OCI-LY7 (cell line): ENCODE measurements around the gene NPHS1. TPM values are rescaled to one million over a fixed set of nuclear protein-coding genes. Genes with fewer than 3 reads are reported as not detected.

Experiments
- BruUV-seq: library from RNA; stranded (reverse); fragments of 400-500 nt; replicated peaks from 2 replicates; lab custom pipeline; 2021; lab: Mats Ljungman, UMichigan
- CTCF ChIA-PET: fragments of 300-600 bp; sonication (Branson Sonifier 250); formaldehyde crosslinking; loops from one replicate; lab custom pipeline; 2022; ENCODE audit warnings: antibody characterized with exemption; ENCODE audit not compliant: unreplicated experiment; lab: Charles Lee
- POLR2A ChIA-PET: fragments of 300-600 bp; sonication (Branson Sonifier 250); formaldehyde crosslinking; loops from one replicate; lab custom pipeline; 2022; ENCODE audit warnings: antibody characterized with exemption; lab: Charles Lee
- DNase-seq: peaks from one replicate; pipeline ENCODE4 v3.0.0-alpha.2; 2015; ENCODE audit warnings: low spot score
- H2AFZ ChIP-seq: fragments of 200-600 bp; sonication (generic), shearing (Covaris generic); 2 replicates; pipeline ENCODE4 v1.6.1; 2014; ENCODE audit warnings: mild to moderate bottlenecking, antibody characterized with exemption, low read length, moderate library complexity
- H3K27ac ChIP-seq: fragments of 200-600 bp; sonication (generic); 2 replicates; pipeline ENCODE4 v1.5.1; 2014; ENCODE audit warnings: mixed run types, low read depth, mild to moderate bottlenecking, moderate library complexity, low read length, inconsistent platforms; ENCODE audit not compliant: poor library complexity, severe bottlenecking
- H3K36me3 ChIP-seq: fragments of 200-600 bp; sonication (generic); 2 replicates; pipeline ENCODE4 v1.6.1; 2014; ENCODE audit warnings: mild to moderate bottlenecking, antibody characterized with exemption, low read length, moderate library complexity, mixed read lengths; ENCODE audit not compliant: insufficient read depth
- H3K4me1 ChIP-seq: fragments of 200-600 bp; sonication (generic); 2 replicates; pipeline ENCODE4 v1.5.1; 2014; ENCODE audit warnings: mild to moderate bottlenecking, low read length; ENCODE audit not compliant: insufficient read depth, poor library complexity, severe bottlenecking
- H3K4me2 ChIP-seq: fragments of 200-600 bp; sonication (generic); 2 replicates; pipeline ENCODE4 v1.6.1; 2014; ENCODE audit warnings: mild to moderate bottlenecking, low read length
- H3K4me3 ChIP-seq: fragments of 200-600 bp; sonication (generic); 2 replicates; pipeline ENCODE4 v1.5.1; 2014; ENCODE audit warnings: mild to moderate bottlenecking, low read depth, low read length; ENCODE audit not compliant: poor library complexity, severe bottlenecking
- H3K79me2 ChIP-seq: fragments of 200-600 bp; sonication (generic); 2 replicates; pipeline ENCODE4 v1.6.1; 2016; ENCODE audit warnings: low read depth, mild to moderate bottlenecking, low read length, moderate library complexity, mixed read lengths; ENCODE audit not compliant: insufficient read depth
- H3K9me2 ChIP-seq: fragments of 200-600 bp; sonication (generic); 2 replicates; pipeline ENCODE4 v1.6.1; 2016; ENCODE audit warnings: mild to moderate bottlenecking, low read length, mixed read lengths; ENCODE audit not compliant: insufficient read depth
- H3K9me3 ChIP-seq: fragments of 200-600 bp; sonication (generic); 2 replicates; pipeline ENCODE4 v1.6.1; 2014; ENCODE audit warnings: mild to moderate bottlenecking, mixed run types, low read length, mixed read lengths
- H4K20me1 ChIP-seq: fragments of 200-600 bp; sonication (generic); 2 replicates; pipeline ENCODE4 v1.6.1; 2014; ENCODE audit warnings: mild to moderate bottlenecking, antibody characterized with exemption, low read length, moderate library complexity, mixed read lengths; ENCODE audit not compliant: insufficient read depth
- EZH2phosphoT487 ChIP-seq: fragments of 200-600 bp; sonication (generic); IDR thresholded peaks from 2 replicates; pipeline ENCODE4 v1.6.1; 2018; ENCODE audit warnings: low read depth, borderline replicate concordance, mild to moderate bottlenecking, mixed run types, antibody characterized with exemption, low read length, moderate library complexity, mixed read lengths
- intact Hi-C: fragments of 100-400 bp; cut with micrococcal nuclease; formaldehyde crosslinking; loops from one replicate; pipeline ENCODE4 v1.10.0; 2022; ENCODE audit not compliant: unreplicated experiment
- total RNA-seq, 2 experiments: library from RNA; depleted of rRNA in 1 of 2; stranded (reverse); fragments of >200 nt in 1 of 2; shearing (Covaris generic) in 1 of 2; gene quantifications; 2 replicates each; pipeline ENCODE4 v1.2.3, GENCODE V29; 2014 to 2022
- TF ChIP-seq, protein P1 (sequence below): fragments of 200-600 bp; sonication (generic); conservative IDR thresholded peaks from 2 replicates; pipeline ENCODE4 v1.5.1; 2014; ENCODE audit warnings: mild to moderate bottlenecking, antibody characterized with exemption, low read length, moderate library complexity, mixed read lengths

NPHS1 gene
- total RNA-seq, 2 experiments from 2014 or later, result not detected

DNA sequence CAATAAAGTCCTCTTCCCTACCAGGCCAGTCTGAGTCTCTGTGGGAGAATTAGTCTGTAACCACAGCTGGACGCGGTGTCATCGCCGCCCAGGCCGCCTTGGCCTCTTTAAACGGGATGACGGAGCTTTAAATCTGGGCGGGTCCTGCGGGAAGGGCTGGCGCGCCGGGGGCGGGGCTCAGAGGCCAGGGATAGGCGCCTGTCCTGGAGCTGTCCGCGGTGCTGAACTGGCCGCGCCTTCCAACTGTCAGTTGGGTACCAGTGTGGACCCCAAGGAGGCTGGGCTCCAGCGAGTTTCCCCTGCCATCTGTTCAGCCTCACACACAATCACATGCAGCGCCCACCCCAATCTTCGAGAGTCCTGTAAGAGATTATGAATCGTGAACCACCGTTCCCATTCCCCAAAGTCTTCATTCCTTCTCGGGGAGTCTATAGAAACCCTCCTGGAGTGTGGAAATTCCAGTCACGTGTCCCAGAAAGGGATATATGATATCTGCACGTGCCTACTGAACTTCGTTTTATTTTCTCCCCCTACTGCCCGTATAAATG is 27.5 kb upstream of the NPHS1 start:
- Histone ChIP-seq H3K4me2 (no peak overlapping the region), H3K9me3 (no peaks in the 10 kb centered on the region), H3K4me3 (no peak overlapping the region), H3K27ac (no peak overlapping the region), H3K4me1 (peaks cover 6% of the 10 kb centered on the region), H3K9me2 (no peaks in the 10 kb centered on the region), H3K36me3 (no peaks in the 10 kb centered on the region), H2AFZ (no peak overlapping the region), H4K20me1 (no peaks in the 10 kb centered on the region; the same call in 1 of the 2 replicates), H3K79me2 (no peaks in the 10 kb centered on the region)
- intact Hi-C loops, result no loop called here
- no peak for TF ChIP-seq EZH2phosphoT487
- TF ChIP-seq, protein P1, sequence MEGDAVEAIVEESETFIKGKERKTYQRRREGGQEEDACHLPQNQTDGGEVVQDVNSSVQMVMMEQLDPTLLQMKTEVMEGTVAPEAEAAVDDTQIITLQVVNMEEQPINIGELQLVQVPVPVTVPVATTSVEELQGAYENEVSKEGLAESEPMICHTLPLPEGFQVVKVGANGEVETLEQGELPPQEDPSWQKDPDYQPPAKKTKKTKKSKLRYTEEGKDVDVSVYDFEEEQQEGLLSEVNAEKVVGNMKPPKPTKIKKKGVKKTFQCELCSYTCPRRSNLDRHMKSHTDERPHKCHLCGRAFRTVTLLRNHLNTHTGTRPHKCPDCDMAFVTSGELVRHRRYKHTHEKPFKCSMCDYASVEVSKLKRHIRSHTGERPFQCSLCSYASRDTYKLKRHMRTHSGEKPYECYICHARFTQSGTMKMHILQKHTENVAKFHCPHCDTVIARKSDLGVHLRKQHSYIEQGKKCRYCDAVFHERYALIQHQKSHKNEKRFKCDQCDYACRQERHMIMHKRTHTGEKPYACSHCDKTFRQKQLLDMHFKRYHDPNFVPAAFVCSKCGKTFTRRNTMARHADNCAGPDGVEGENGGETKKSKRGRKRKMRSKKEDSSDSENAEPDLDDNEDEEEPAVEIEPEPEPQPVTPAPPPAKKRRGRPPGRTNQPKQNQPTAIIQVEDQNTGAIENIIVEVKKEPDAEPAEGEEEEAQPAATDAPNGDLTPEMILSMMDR, result no peak
- BruUV-seq, result no TSS peak
- DNase-seq, result peak; percentile 64
- POLR2A ChIA-PET, result no interaction called here
- CTCF ChIA-PET, result interaction anchor here (1.5 kb wide), 1 partner anchor 60 kb away, joined by 8 read pairs; no protein-coding TSS in a partner anchor

DNA sequence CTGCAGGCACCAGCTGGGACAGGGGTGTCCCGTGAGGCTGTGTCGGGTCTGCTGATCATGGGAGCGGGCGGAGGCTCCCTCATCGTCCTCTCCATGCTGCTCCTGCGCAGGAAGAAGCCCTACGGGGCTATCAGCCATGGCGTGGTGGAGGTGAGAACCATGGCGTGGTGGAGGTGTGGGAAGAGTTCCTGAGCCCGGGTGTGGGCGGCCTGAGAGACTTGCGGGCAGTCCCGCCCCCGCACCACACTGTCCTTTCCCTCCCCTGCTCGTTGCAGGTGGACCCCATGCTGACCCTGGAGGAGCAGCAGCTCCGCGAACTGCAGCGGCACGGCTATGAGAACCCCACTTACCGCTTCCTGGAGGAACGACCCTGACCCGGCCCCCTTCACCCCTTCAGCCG is 26.8 kb upstream of the NPHS1 start:
- no TSS peak for BruUV-seq
- POLR2A ChIA-PET, result no interaction called here

More for the DNA sequence above, 26.8 kb upstream of the NPHS1 start:
- DNase-seq, result no peak
- no peak overlapping the region for H3K4me2 ChIP-seq
- H3K4me1 ChIP-seq, result peaks cover 6% of the 10 kb centered on the region
- H4K20me1 ChIP-seq, result no peaks in the 10 kb centered on the region; the same call in 1 of the 2 replicates
- no peak overlapping the region for H2AFZ ChIP-seq
- H3K4me3 ChIP-seq, result no peak overlapping the region
- TF ChIP-seq EZH2phosphoT487, result no peak
- TF ChIP-seq, protein P1, result no peak
- no peaks in the 10 kb centered on the region for H3K9me3 ChIP-seq
- intact Hi-C loops, result no loop called here
- H3K36me3 ChIP-seq, result no peaks in the 10 kb centered on the region
- no peak overlapping the region for H3K27ac ChIP-seq
- H3K79me2 ChIP-seq, result no peaks in the 10 kb centered on the region
- CTCF ChIA-PET, result interaction anchor here (1.5 kb wide), 1 partner anchor 59 kb away, joined by 8 read pairs; no protein-coding TSS in a partner anchor
- no peaks in the 10 kb centered on the region for H3K9me2 ChIP-seq
